Tibial nerve (tissue), 4 donors: ENCODE data around the gene CHRM3. TPM values are rescaled to one million over a fixed set of nuclear protein-coding genes. Genes with fewer than 3 reads are reported as not detected.
A peak's percentile ranks its signal among the peaks of the same experiment; 100 is the strongest.

Experiments used
- DNase-seq, 2 donors: peaks; one replicate each; pipeline ENCODE4 v3.0.0-alpha.2; 2019; ENCODE audit warnings: low spot score in 2 of 2
- H3K27ac ChIP-seq, 4 donors: fragments of 200-600 bp; sonication (generic) in 3 of 4; one replicate each; pipeline ENCODE4 v1.5.1; 2017 to 2019; ENCODE audit warnings: mild to moderate bottlenecking in 1 of 4
- H3K27me3 ChIP-seq, 2 donors: fragments of 200-600 bp; sonication (generic) in 1 of 2; one replicate each; pipeline versions ENCODE4 v1.5.1 to v1.6.0; 2017 to 2019
- H3K36me3 ChIP-seq, 3 donors: fragments of 200-600 bp; sonication (generic); one replicate each; pipeline ENCODE4 v1.5.1; 2018 to 2019
- H3K4me1 ChIP-seq, 4 donors: fragments of 200-600 bp; sonication (generic) in 3 of 4; one replicate each; pipeline ENCODE4 v1.5.1; 2017 to 2019
- H3K4me3 ChIP-seq, 4 donors: fragments of 200-600 bp; sonication (generic) in 3 of 4; one replicate each; pipeline ENCODE4 v1.5.1; 2017 to 2019; ENCODE audit warnings: mild to moderate bottlenecking in 1 of 4, moderate library complexity in 1 of 4
- H3K9me3 ChIP-seq, 4 donors: fragments of 200-600 bp; sonication (generic) in 3 of 4; one replicate each; pipeline ENCODE4 v1.5.1; 2017 to 2019
- EP300 ChIP-seq, 2 donors: sonication (generic); formaldehyde crosslinking; IDR thresholded peaks; one replicate each; pipeline ENCODE4 v1.6.1; 2017; ENCODE audit warnings: antibody characterized with exemption in 2 of 2, mild to moderate bottlenecking in 1 of 2
- POLR2A ChIP-seq, 2 donors: fragments of 450-650 bp; IDR thresholded peaks; one replicate each; pipeline ENCODE4 v1.6.1; 2017; ENCODE audit warnings: antibody characterized with exemption in 2 of 2, mild to moderate bottlenecking in 2 of 2, moderate library complexity in 2 of 2
- WGBS, 2 donors: methylation state at CpG; one replicate each; pipeline ENCODE4 v1.1.5; 2018; 5-methylcytosine and 5-hydroxymethylcytosine counted together
- total RNA-seq, 4 donors: library from RNA; depleted of rRNA; stranded (reverse); fragments of >200 nt; gene quantifications; one replicate each; pipeline ENCODE4 v1.1.0, GENCODE V29; 2016
- TF ChIP-seq, protein P1 (sequence below), 5 experiments: fragments of 200-600 bp in 3 of 5; fragments of 450-650 bp in 2 of 5; sonication (generic) in 3 of 5; IDR thresholded peaks; one replicate each; pipeline ENCODE4 v1.5.1; 2016 to 2019; ENCODE audit warnings: antibody characterized with exemption in 5 of 5, mild to moderate bottlenecking in 3 of 5, moderate library complexity in 2 of 5

Gene CHRM3
- total RNA-seq, 4 donors from 2014 or later, result 0.20 to 6.5 (median 1.8) TPM

DNA sequence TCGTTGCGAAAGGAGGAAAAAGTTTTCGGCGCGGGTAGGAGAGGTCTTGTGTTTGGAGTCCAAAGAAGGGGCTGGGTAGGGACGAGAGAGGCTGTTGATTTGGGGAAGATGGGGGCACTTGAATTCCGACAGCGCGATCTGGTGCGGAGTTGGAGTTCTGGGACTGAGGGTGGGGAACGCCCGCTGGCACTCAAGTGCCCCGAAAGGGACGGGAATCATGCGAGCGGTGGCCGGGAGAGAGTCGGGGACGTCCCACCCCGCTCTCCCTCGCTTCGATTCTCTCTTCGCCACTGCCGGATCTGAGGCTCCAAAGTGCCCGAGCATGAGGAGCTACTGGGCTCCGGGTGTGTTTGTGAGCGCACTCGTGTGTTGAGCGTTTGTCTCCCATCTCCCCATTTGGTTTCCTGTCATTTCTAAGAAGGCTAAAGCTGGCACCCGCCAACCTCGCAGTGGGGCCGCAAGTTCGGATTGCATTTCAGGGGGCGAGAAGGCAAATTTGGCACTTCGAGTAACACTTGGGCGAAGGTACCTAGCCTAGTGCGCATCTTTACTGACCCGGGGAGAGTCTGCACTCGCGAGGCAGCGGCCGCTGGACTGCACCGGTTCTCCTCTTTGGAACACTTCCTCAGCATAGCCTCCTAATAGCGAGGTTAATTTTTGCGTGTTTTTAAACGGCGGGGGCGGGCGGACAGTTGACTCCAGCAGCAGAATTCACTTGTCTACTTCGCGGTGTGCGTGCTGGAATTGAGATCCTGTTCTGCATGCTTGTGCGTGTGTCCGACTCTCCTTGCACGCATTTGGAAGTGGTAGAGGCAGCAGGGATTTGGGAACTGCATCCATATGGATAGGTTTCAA is 1.2 kb downstream of the CHRM3 start:
- DNase-seq, result no peak
- Histone ChIP-seq H3K36me3 (no peaks in the 10 kb centered on the region), H3K27me3 (peaks cover 0 to 37% of the 10 kb centered on the region in 2 donors), H3K27ac (peak overlapping the region in 1 of 4 donors; percentile 7), H3K4me1 (peaks cover 0 to 26% (median 2%) of the 10 kb centered on the region in 4 donors), H3K9me3 (no peaks in the 10 kb centered on the region), H3K4me3 (peak overlapping the region; percentile 25 to 48 (median 35))
- WGBS, 2 donors, result 1 to 2% methylated on average over 52 to 55 of the region's 55 CpGs
- TF ChIP-seq EP300 (IDR thresholded peaks at IDR 0.05) (no peak), POLR2A (IDR thresholded peaks at IDR 0.05) (no peak)
- TF ChIP-seq, protein P1, sequence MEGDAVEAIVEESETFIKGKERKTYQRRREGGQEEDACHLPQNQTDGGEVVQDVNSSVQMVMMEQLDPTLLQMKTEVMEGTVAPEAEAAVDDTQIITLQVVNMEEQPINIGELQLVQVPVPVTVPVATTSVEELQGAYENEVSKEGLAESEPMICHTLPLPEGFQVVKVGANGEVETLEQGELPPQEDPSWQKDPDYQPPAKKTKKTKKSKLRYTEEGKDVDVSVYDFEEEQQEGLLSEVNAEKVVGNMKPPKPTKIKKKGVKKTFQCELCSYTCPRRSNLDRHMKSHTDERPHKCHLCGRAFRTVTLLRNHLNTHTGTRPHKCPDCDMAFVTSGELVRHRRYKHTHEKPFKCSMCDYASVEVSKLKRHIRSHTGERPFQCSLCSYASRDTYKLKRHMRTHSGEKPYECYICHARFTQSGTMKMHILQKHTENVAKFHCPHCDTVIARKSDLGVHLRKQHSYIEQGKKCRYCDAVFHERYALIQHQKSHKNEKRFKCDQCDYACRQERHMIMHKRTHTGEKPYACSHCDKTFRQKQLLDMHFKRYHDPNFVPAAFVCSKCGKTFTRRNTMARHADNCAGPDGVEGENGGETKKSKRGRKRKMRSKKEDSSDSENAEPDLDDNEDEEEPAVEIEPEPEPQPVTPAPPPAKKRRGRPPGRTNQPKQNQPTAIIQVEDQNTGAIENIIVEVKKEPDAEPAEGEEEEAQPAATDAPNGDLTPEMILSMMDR (IDR thresholded peaks at IDR 0.05), result no peak

DNA sequence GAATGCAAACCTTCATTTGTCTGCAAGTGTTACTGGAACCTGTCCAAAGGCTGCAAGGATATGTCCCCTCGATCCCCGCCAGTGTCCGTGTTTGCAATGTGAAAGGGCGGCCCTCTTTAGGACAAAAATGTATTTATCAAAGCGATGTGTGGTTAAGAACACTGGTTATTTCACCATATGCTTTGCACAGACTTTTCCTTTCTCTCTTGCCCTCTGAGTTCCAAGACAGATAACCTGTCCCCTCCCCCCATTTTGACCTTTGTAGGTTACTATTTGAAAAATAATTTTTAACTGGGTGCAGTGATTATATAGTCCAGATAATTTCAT is 1.8 kb downstream of the CHRM3 start:
- Histone ChIP-seq H3K27me3 (peaks cover 0 to 43% of the 10 kb centered on the region in 2 donors), H3K4me3 (peak overlapping the region in 2 of 4 donors; percentile 3 to 36), H3K36me3 (no peaks in the 10 kb centered on the region), H3K27ac (no peak overlapping the region), H3K4me1 (peaks cover 0 to 26% (median 2%) of the 10 kb centered on the region in 4 donors), H3K9me3 (no peaks in the 10 kb centered on the region)
- no peak for TF ChIP-seq POLR2A (IDR thresholded peaks at IDR 0.05)
- TF ChIP-seq, protein P1 (IDR thresholded peaks at IDR 0.05), result no peak
- TF ChIP-seq EP300 (IDR thresholded peaks at IDR 0.05), result no peak
- 8 to 18% methylated on average over 5 of the region's 5 CpGs for WGBS, 2 donors
- no peak for DNase-seq

DNA sequence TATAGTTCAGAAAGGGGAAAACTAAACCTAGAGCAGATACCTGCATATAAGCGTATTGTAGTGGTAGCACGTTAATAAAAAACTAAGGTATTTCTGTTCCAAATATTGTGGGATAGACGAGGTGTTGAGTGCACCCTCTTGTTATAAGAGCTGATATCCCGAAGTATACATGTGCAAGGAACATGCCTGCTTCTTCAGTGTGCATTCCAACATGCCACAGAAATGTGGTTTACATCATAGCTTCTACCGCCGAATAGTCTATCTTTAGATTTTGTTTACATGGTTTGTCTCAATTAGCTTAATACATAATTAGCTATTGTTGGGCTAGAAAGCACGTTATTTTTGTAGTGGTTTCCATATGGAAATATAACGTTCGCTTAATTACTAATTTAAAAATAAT is 2.2 kb downstream of the CHRM3 start:
- WGBS, 2 donors, result 62 to 72% methylated on average over 9 of the region's 9 CpGs
- TF ChIP-seq EP300 (IDR thresholded peaks at IDR 0.05) (no peak), POLR2A (IDR thresholded peaks at IDR 0.05) (no peak)
- TF ChIP-seq, protein P1 (IDR thresholded peaks at IDR 0.05), result no peak
- Histone ChIP-seq H3K4me1 (peaks cover 0 to 26% (median 2%) of the 10 kb centered on the region in 4 donors), H3K36me3 (no peaks in the 10 kb centered on the region), H3K4me3 (no peak overlapping the region), H3K27me3 (peaks cover 0 to 46% of the 10 kb centered on the region in 2 donors), H3K27ac (no peak overlapping the region), H3K9me3 (no peaks in the 10 kb centered on the region)
- no peak for DNase-seq

DNA sequence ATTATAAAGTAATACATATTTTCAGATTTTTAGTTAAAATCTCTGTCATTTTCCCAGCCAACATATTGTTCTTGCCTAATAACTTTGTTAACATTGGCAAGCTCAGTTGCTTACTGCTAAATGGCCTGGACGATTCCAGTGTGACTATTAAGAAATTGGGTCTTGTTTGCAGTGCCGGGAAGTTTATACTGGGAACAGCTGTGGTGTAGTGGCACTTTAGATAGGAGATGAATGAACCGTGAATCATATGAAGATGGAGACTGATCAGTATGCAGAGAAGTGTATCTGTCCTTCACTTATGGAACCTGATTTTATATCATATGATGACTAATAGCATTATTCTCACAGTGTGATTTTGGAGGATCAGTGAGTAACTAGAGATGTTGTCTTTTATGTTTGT is 3.3 kb downstream of the CHRM3 start:
- TF ChIP-seq, protein P1 (IDR thresholded peaks at IDR 0.05), result no peak
- TF ChIP-seq POLR2A (IDR thresholded peaks at IDR 0.05) (no peak), EP300 (IDR thresholded peaks at IDR 0.05) (no peak)
- Histone ChIP-seq H3K4me1 (peaks cover 0 to 26% (median 2%) of the 10 kb centered on the region in 4 donors), H3K27ac (no peak overlapping the region), H3K36me3 (no peaks in the 10 kb centered on the region), H3K4me3 (no peak overlapping the region), H3K9me3 (no peaks in the 10 kb centered on the region), H3K27me3 (peaks cover 0 to 46% of the 10 kb centered on the region in 2 donors)
- WGBS, 2 donors, result 48 to 56% methylated on average over 3 of the region's 3 CpGs
- no peak for DNase-seq

DNA sequence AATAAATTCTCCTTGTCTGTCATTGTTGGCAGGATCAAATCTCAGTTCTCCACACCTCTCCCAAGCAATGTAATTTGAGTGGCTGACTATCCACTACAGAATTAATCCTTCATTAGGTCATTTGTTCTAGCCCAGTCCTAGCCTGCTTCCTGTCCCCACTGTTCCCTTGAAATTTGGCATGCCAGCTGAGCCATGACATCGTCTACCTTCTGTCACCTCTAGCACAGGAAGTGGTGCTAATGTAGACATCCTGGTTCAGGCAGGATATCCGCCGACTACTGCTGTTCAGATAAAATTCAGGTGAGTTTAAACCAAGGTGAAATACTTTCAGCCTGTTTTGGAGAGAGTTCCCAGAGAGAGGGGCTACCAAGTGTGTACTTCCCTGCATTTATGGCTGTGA is 5.9 kb downstream of the CHRM3 start:
- H3K4me1 ChIP-seq, result peaks cover 0 to 11% (median 2%) of the 10 kb centered on the region in 4 donors
- DNase-seq, result no peak
- peaks cover 0 to 30% of the 10 kb centered on the region in 2 donors for H3K27me3 ChIP-seq
- TF ChIP-seq, protein P1 (IDR thresholded peaks at IDR 0.05), result no peak
- TF ChIP-seq EP300 (IDR thresholded peaks at IDR 0.05) (no peak), POLR2A (IDR thresholded peaks at IDR 0.05) (no peak)
- H3K36me3 ChIP-seq, result no peaks in the 10 kb centered on the region
- no peak overlapping the region for H3K27ac ChIP-seq
- whole genome bisulfite sequencing, 2 donors, result 68 to 90% methylated on average over 3 of the region's 3 CpGs
- H3K4me3 ChIP-seq, result no peak overlapping the region
- H3K9me3 ChIP-seq, result no peaks in the 10 kb centered on the region
